NCI-H345 treated with DMSO at 0.1 percent for 48 hours (cell line): ENCODE results near the gene MREG.
"Not testable (repeated sequence)": the region's sequence is repeated elsewhere in the genome, so short reads cannot be mapped to it uniquely, and the experiment has no call there.

Experiments used
- DNase-seq: peaks from one replicate; lab custom pipeline; 2025; ENCODE audit not compliant: unreplicated experiment; lab: John Stamatoyannopoulos, UW

MREG gene

GRCh38 chr2:215961981-215962380 is 51.4 kb downstream of the MREG start:
- DNase-seq = no peak

DNA sequence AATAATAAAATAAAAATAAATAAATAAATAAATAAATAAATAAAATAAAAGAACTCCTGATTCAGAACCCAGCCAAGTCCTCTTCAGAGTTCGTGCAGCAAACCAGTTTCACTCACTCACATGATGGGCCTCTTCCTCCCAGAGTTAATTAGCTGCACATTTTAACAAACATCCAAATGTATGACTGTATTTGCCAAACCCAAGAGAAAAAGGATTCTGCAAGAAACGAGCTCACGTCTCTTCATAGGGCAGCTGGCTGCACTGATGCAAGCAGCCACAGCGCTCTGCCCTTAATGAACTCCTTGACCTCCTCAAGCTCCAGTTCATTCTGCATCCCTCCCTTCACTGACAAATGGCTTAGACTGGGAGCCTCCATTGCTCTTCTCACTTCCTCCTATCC is 55.1 kb downstream of the MREG start:
- DNase-seq = no peak

GRCh38 chr2:215957354-215958122 is 55.8 kb downstream of the MREG start:
- DNase-seq = not testable (repeated sequence)

DNA sequence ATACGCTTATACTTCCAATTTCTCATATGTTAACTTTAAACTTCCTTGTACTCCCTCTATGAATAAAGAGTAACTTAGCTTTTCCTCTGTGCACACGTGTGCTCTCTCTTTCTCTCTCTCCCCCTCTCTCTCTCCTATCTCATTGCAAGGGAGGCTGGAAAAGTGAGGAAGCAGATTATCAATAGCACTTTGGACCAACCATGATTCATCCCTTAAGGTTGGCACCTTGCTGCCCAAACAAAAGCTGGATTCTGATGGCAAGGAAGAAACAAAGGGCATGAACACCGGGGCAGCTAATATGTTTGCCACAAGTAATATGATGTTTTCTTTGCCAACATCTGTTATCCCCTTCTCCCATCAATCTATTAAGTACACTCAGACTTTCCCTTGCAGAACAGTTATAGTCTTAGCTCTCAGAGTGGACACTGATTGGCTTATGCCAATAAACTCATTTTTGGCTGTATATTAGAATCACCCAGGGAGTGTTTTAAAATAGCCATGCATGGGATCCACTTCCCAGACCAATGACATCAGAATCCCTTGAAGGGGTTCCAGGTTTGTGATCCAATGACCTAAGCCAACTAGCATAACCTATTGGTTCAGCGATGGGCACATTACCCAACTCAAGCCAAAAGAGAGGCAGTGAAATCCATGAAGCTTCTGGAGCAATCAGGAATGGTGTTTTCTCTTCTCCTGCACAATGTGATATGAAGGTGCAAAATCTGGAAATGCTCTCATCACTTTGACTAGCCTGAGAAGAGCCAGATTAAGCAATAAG is 60.3 kb downstream of the MREG start:
- no peak for DNase-seq

- DNase-seq = no peak
Measured at GRCh38 chr2:215951558-215951957, 61.8 kb downstream of the MREG start.

GRCh38 chr2:215949991-215950404 is 63.4 kb downstream of the MREG start:
- no peak for DNase-seq

- DNase-seq = no peak
Measured at GRCh38 chr2:215948051-215948450, 65.3 kb downstream of the MREG start.

GRCh38 chr2:215946586-215946985 is 66.8 kb downstream of the MREG start:
- no peak for DNase-seq

GRCh38 chr2:215942194-215942593 is 71.2 kb downstream of the MREG start:
- DNase-seq = no peak

- no peak for DNase-seq
Measured at GRCh38 chr2:215941726-215942125, 71.6 kb downstream of the MREG start.

DNA sequence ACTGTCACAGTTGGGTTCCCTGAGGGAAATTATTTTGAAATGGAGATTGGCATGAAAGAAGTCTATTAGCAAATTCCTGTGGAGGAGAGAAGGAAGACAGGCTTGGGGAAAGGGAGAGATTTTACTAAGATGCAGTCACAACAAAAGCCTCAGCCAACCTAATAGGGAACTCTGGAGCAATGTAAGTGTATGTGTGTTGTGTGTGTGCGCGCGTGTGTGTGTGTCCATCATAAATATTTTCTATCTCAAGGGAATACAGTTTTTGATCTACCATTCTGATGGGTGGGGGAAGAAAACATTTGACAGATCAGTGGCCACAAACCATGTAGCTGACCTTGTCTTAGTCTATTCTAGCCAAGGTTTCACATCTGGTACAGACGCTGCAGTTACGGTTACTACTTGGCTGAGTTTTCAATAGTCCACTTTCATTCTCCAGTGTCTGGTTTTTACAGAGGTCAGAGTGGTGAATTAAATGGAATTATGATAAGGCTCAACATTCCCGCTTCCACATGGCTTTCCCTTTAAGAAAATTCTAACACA is 72.6 kb downstream of the MREG start:
- DNase-seq = no peak

GRCh38 chr2:215937190-215937589 is 76.2 kb downstream of the MREG start:
- no peak for DNase-seq

- DNase-seq = no peak
Measured at GRCh38 chr2:215933151-215933550, 80.2 kb downstream of the MREG start.

DNA sequence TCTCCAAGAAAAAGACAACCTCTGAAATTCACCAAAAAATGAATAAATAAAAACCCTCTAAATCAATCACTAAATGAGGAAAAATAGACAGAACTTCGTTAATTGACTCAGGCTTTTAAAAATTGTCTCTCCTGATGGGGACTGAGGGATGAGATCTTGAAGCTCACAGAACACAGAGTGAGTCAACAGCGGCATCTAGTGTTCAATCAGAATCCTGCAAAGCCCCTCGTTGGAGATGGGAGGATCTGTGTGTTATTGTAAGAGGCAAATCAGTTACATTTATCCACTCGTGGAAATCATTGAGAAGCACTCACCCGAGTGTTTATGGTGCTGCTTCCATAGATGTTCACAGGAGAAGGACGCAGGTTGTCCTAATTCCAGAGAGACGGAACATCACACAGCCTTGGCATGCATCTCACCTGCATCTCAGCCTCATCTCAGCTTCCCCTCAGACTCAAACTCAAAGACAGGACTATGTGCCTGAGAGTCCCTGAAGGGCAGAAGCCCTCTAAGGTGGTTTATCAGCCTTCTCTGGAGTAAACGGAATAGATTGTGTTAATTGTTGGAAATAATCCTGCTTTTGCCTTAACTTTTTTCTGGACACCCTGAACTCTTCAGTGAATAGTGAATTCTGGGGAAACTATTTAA is 82.0 kb downstream of the MREG start:
- DNase-seq = peak; percentile 44

GRCh38 chr2:215930505-215931253 is 82.7 kb downstream of the MREG start:
- DNase-seq = no peak

GRCh38 chr2:215929602-215930335 is 83.6 kb downstream of the MREG start:
- no peak for DNase-seq

- no peak for DNase-seq
Measured at GRCh38 chr2:215928086-215928485, 85.3 kb downstream of the MREG start.

DNA sequence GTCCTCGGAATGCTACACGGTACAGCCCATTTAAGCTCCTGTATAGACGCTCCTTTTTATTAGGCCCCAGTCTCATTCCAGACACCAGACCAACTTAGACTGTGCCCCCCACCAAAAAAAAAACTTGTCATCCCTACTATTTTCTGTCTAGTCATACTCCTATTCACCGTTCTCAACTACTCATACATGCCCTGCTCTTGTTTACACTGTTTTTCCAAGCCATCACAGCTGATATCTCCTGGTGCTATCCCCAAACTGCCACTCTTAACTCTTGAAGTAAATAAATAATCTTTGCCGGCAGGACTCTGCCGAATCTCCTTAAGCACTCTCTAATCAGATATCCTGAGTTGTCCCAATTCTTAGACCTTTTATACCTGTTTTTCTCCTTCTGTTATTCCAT is 86.4 kb downstream of the MREG start:
- not testable (repeated sequence) for DNase-seq

DNA sequence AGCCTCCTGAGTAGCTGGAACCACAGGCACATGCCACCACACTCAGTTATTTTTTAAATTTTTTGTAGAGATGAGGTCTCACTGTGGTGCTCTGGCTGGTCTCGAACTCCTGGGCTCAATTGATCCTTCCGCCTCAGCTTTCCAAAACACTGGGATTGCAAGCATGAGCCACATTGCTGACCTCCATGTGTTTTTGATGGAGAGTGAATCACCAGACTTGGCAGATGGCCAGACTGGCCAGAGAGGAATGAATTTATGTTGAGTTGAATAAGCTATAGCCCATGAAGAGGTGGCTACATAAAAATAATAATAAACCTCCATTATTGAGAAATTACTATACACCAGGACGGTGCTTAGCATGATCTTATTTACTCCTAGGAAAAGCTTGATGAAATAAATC is 91.5 kb downstream of the MREG start:
- no peak for DNase-seq
